Neutrophil (primary cell): Measurements from ENCODE around the gene METTL26.
A peak's percentile ranks its signal among the peaks of the same experiment; 100 is the strongest.

ENCODE experiments used
- H3K27ac ChIP-seq: fragments of 200-600 bp; sonication (generic); 2 replicates; pipeline ENCODE4 v1.5.1; 2016; ENCODE audit warnings: mild to moderate bottlenecking, moderate library complexity
- H3K27me3 ChIP-seq: fragments of 200-600 bp; sonication (generic); 2 replicates; pipeline ENCODE4 v1.6.0; 2016; ENCODE audit warnings: mild to moderate bottlenecking
- H3K36me3 ChIP-seq: fragments of 200-600 bp; sonication (generic); 2 replicates; pipeline ENCODE4 v1.5.1; 2017
- H3K4me1 ChIP-seq, 2 experiments: fragments of 200-600 bp in 1 of 2; sonication (generic) in 1 of 2; 1 replicate in 1 of 2; 2 replicates in 1 of 2; pipeline versions ENCODE4 v1.5.1 to v1.6.1; 2013 to 2016; ENCODE audit warnings: low read depth in 1 of 2, low read length in 1 of 2, mild to moderate bottlenecking in 1 of 2, moderate library complexity in 1 of 2; ENCODE audit not compliant: control insufficient read depth in 1 of 2, insufficient read depth in 1 of 2
- H3K4me3 ChIP-seq, 2 experiments: fragments of 200-600 bp in 1 of 2; sonication (generic) in 1 of 2; 1 replicate in 1 of 2; 2 replicates in 1 of 2; pipeline ENCODE4 v1.5.1; 2013 to 2016; ENCODE audit warnings: low read depth in 1 of 2, low read length in 1 of 2, mild to moderate bottlenecking in 1 of 2, moderate library complexity in 1 of 2
- H3K9me3 ChIP-seq: fragments of 200-600 bp; sonication (generic); 2 replicates; pipeline ENCODE4 v1.5.1; 2016
- CTCF ChIP-seq: fragments of 200-600 bp; sonication (generic); IDR thresholded peaks from 2 replicates; pipeline ENCODE4 v1.5.1; 2016; ENCODE audit warnings: antibody characterized with exemption

Gene METTL26

DNA sequence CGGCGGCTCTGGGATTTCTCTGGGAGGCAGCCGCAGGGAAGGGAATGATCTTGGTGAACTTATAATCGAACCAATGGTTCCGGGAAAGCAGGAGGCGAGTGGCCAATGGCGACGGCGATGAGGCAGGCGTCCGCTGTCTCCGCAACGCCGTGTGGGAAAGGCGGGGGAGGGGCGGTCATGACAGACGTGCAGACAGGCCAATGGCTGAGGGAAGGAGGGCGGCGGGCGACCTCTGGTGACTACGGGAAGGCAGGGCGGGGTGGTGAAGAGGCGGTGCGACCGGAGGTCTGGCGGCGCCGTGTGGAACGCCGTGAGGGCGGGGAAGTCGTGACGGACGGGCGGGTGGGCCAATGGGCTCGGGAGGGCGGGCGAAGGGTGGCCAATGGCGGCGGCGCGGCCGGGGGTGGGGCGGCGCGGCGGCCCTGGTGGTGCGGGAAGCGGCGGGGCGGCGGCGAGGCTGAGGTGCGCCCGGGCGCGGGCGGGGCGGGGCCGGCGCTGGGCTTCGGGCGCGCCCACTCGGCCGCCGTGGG, 46.4 kb downstream of the METTL26 start, which contains the start of gene RAB40C:
Gene RAB40C (plus strand): TSS at position 409 of the 530 bp plus-strand sequence. CDS start 226 bp downstream, outside the sequence.
- Histone ChIP-seq H3K4me1 (peaks cover 58 to 61% of the 10 kb centered on the region in 2 experiments), H3K27ac (peak within 1 kb of the TSS; percentile 96), H3K36me3 (no peaks in the 10 kb centered on the region), H3K9me3 (no peaks in the 10 kb centered on the region), H3K27me3 (peaks cover 12% of the 10 kb centered on the region), H3K4me3 (peak within 1 kb of the TSS; percentile 79 to 99)
- TF ChIP-seq CTCF = no peak

DNA sequence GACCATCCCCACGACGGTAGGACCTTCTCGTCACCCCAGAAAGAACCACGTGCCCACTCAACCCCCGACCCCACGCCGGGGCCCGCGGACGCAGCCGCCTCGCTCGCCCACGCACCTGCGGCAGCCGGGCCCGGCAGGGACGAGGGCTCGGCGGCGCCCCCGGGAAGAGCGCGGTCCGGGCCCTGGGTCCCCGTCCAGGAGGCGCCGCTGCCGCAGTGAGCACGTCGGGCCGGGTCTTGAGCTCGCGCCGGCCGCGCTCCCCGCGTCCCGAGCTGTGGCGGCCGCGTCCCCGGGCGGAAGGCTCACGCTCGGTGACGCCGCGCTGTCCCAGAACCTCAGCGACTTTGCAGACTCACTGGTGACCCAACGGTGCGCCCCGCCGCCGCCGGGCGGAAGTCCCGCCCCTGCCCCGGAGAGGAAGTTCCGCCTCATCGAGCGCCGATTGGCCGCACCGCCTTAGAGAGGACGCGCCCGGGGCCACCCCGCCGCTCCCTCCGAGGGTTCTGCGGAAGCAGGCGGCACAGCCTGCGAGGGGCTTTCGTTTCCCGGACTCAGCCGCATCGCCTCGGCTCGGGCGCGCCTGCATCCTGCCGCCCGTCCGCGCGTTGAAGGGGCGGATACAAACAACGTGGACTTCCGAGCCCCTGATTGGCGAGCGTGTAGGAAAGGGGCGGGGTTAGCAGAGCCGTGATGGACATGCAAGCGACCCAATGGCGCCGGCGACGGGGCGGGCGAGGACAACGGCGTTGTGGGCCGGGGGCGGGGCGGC, 47.0 kb downstream of the METTL26 start:
- TF ChIP-seq CTCF = peak; percentile 32
- no peaks in the 10 kb centered on the region for H3K9me3 ChIP-seq
- H3K4me3 ChIP-seq = peak overlapping the region; percentile 79 to 99
- H3K27ac ChIP-seq = peak overlapping the region; percentile 96
- H3K36me3 ChIP-seq = no peaks in the 10 kb centered on the region
- H3K4me1 ChIP-seq = peaks cover 52 to 54% of the 10 kb centered on the region in 2 experiments
- peaks cover 12% of the 10 kb centered on the region for H3K27me3 ChIP-seq

DNA sequence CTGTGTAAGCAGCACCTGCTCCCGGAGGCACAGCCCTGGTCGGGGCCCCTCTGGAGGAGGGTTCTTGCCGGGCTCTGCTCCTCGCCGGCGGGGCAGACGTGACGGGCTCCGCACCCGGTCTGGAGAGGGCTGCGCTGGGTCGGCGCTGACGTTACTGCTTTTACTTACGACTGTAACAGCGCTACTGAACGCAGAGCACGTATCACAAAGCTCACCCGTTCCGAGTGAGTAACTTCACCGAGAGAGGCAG, 47.5 kb downstream of the METTL26 start:
- H3K27me3 ChIP-seq = peaks cover 12% of the 10 kb centered on the region
- H3K27ac ChIP-seq = peak overlapping the region; percentile 96
- H3K4me1 ChIP-seq = peaks cover 47 to 49% of the 10 kb centered on the region in 2 experiments
- no peak for TF ChIP-seq CTCF
- H3K36me3 ChIP-seq = peaks cover under 1% of the 10 kb centered on the region
- H3K9me3 ChIP-seq = no peaks in the 10 kb centered on the region
- H3K4me3 ChIP-seq = peak overlapping the region; percentile 79 to 99

DNA sequence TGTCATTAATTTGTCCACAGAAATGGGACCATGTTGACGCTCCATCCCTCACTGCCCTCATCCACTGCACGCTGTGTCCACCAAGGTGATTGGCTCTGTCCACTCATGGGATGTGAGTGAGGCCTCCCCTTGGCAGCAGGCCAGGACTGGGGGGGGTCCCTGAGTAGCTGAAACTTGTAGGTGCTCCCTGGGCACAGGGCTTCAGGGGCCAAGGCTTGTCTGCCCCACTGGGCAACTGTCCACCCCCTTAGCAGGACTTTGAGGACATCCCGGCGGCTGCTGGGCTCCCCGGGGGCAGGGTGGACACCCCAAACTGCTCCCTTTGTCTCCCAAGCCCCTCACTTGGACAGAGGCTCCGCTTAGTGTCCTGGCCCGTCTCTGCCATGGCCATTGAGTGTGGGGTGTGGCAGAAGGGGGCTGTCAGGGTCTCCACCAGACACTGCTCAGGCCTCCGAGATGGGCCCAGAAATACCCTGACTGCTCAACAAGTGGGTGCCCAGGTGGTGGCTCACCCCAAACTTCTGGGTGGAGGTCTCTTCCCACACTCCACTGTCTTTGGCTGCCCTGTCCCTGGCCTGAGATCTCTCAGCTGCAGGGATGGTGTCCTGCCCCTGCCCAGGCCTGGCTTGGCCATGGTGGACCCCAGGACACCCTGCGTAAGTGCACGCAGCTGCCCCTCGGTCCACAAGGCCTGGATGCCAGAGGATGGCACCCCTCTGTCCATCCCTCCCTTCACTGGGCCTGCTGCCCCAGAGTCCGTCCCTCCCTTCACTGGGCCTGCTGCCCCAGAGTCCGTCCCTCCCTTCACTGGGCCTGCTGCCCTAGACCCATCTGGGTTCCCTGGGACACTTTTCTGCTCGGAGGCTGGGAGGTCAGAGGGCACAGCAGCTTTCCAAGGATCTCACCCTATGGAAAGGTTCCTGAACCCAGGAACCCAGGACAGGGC, 49.2 kb downstream of the METTL26 start:
- Histone ChIP-seq H3K4me3 (no peak overlapping the region), H3K4me1 (peaks cover 30 to 33% of the 10 kb centered on the region in 2 experiments), H3K27ac (no peak overlapping the region), H3K27me3 (peaks cover 12% of the 10 kb centered on the region), H3K9me3 (no peaks in the 10 kb centered on the region), H3K36me3 (peaks cover 10% of the 10 kb centered on the region)
- no peak for TF ChIP-seq CTCF

- H3K9me3 ChIP-seq = no peaks in the 10 kb centered on the region
- no peak overlapping the region for H3K27ac ChIP-seq
- peaks cover 10% of the 10 kb centered on the region for H3K36me3 ChIP-seq
- H3K4me3 ChIP-seq = no peak overlapping the region
- no peak for TF ChIP-seq CTCF
- peaks cover 22 to 25% of the 10 kb centered on the region in 2 experiments for H3K4me1 ChIP-seq
- peaks cover 12% of the 10 kb centered on the region for H3K27me3 ChIP-seq
Observed at GRCh38 chr16:586047-586644, 50.0 kb downstream of the METTL26 start.
